BE2C (cell line): Measurements from ENCODE around the gene PAFAH1B1.

Experiments
- DNase-seq: peaks from one replicate; pipeline ENCODE4 v3.0.0-alpha.2; 2020
- H3K27me3 ChIP-seq: fragments of 250-450 bp; sonication (Bioruptor Pico); 2 replicates; pipeline ENCODE4 v1.5.1; 2020; ENCODE audit warnings: mild to moderate bottlenecking
- H3K36me3 ChIP-seq: fragments of 250-450 bp; sonication (Bioruptor Pico); 2 replicates; pipeline ENCODE4 v1.5.1; 2020; ENCODE audit warnings: mild to moderate bottlenecking
- H3K4me1 ChIP-seq: fragments of 250-450 bp; sonication (Bioruptor Pico); 2 replicates; pipeline ENCODE4 v1.5.1; 2020
- H3K4me3 ChIP-seq: 2 replicates; pipeline ENCODE4 v1.5.1; 2011; ENCODE audit warnings: low read depth, low read length
- H3K9me3 ChIP-seq: fragments of 250-450 bp; sonication (Bioruptor Pico); 2 replicates; pipeline ENCODE4 v1.5.1; 2020
- CTCF ChIP-seq: IDR thresholded peaks from 2 replicates; pipeline ENCODE4 v1.5.1; 2012; ENCODE audit warnings: mild to moderate bottlenecking, low read depth, low read length

The PAFAH1B1 gene

DNA sequence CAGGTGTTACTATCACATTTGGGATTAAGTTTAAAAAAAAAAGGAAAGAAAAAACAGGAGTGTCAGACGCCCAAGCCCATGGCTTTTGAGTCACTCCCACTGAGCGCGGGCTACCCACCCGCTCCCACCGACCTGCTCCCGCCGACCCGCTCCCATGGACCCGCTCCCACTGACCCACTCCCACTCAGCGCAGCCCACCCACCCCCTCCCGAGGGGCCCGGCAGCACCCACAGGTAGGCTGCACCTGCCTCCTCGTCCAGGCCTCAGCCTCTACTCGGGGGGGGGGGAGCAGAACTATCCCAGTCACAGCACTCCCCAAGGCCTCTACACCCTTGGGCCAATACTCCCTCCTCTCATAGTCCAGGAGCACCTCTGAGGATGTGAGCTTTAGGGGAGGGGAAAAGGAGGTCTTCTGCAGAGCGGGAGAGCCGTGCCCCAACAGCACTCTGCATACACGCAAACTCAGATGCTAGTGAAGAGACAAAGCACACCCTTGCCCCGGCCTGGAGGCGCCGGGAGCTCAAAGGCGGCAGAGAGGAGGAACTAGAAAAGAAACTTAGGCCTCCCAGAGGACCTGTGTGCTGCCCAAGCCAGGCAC lies 115.2 kb downstream of the PAFAH1B1 start:
- H3K4me3 ChIP-seq: no peak overlapping the region
- H3K27me3 ChIP-seq: no peaks in the 10 kb centered on the region
- peaks cover 3% of the 10 kb centered on the region; the same call in 1 of the 2 replicates for H3K4me1 ChIP-seq
- DNase-seq: no peak
- no peaks in the 10 kb centered on the region for H3K9me3 ChIP-seq
- no peak for TF ChIP-seq CTCF
- H3K36me3 ChIP-seq: peaks cover 5% of the 10 kb centered on the region

- no peak for DNase-seq
- Histone ChIP-seq H3K27me3 (no peaks in the 10 kb centered on the region), H3K9me3 (no peaks in the 10 kb centered on the region), H3K36me3 (peaks cover 5% of the 10 kb centered on the region), H3K4me1 (peaks cover 3% of the 10 kb centered on the region; the same call in 1 of the 2 replicates), H3K4me3 (no peak overlapping the region)
- TF ChIP-seq CTCF: no peak
Observed at GRCh38 chr17:2709183-2709661, 115.8 kb downstream of the PAFAH1B1 start.

- Histone ChIP-seq H3K4me1 (peaks cover 3% of the 10 kb centered on the region; the same call in 1 of the 2 replicates), H3K4me3 (peak overlapping the region; percentile 73), H3K36me3 (peaks cover 3% of the 10 kb centered on the region; the same call in 1 of the 2 replicates), H3K9me3 (no peaks in the 10 kb centered on the region), H3K27me3 (no peaks in the 10 kb centered on the region)
- TF ChIP-seq CTCF: no peak
- DNase-seq: no peak
Observed at GRCh38 chr17:2710071-2710802, 116.8 kb downstream of the PAFAH1B1 start.

- H3K4me1 ChIP-seq: peaks cover 3% of the 10 kb centered on the region; the same call in 1 of the 2 replicates
- no peak for TF ChIP-seq CTCF
Observed at GRCh38 chr17:2710803-2711607, 117.6 kb downstream of the PAFAH1B1 start.

GRCh38 chr17:2711608-2712299 lies 118.3 kb downstream of the PAFAH1B1 start, which contains the start of gene CLUH:
Gene CLUH (minus strand): TSS chr17:2711764. CDS start chr17:2711661, 103 bp downstream.
- H3K4me1 ChIP-seq: peaks cover 3% of the 10 kb centered on the region; the same call in 1 of the 2 replicates

More at GRCh38 chr17:2710803-2711607, 117.6 kb downstream of the PAFAH1B1 start:
- peak overlapping the region; percentile 73 for H3K4me3 ChIP-seq
- H3K9me3 ChIP-seq: no peaks in the 10 kb centered on the region
- H3K36me3 ChIP-seq: peaks cover 3% of the 10 kb centered on the region; the same call in 1 of the 2 replicates
- no peaks in the 10 kb centered on the region for H3K27me3 ChIP-seq
- no peak for DNase-seq

More at GRCh38 chr17:2711608-2712299, 118.3 kb downstream of the PAFAH1B1 start, which contains the start of gene CLUH:
- Histone ChIP-seq H3K27me3 (no peaks in the 10 kb centered on the region), H3K36me3 (peaks cover under 1% of the 10 kb centered on the region; the same call in 1 of the 2 replicates), H3K9me3 (no peaks in the 10 kb centered on the region), H3K4me3 (peak within 1 kb of the TSS; percentile 73)
- peak; percentile 79 for DNase-seq
- no peak for TF ChIP-seq CTCF
